ENCODE measurements around the gene FGF22.
"Not testable (repeated sequence)": the region's sequence is repeated elsewhere in the genome, so short reads cannot be mapped to it uniquely, and the experiment has no call there.

Gene FGF22

DNA sequence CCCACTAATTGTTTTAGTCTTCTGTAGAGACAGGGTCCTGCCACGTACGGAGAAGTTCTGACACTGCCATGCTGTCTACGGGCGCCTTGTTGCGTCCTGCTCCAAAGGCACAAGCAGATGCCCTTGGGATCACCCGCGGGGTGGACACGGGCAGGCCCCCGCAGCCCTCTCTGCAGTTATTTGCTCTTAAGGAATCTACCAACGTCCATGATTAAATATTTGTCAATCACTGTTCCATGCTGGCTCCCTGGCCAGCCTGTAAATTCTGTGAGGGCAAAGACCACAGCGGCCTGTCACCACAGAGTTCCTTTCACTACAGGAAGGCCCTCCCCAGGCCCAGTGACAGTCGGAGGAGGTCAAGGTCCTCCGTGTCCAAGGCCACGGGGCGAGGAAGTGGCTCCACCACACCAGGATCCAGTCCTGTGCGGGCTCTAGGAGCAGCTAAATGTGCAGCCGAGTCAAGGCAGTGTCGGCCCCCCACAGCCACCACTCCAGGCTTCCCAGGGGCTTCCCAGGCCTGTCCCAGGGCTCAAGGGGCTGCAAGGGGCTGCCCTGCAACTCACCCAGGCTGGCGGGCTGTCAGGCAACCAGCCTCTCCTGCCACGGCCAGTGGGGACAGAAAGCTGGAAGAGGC is 21.2 kb downstream of the FGF22 start:
- DNase-seq (ENCODE audit: low read depth) = no peak

DNA sequence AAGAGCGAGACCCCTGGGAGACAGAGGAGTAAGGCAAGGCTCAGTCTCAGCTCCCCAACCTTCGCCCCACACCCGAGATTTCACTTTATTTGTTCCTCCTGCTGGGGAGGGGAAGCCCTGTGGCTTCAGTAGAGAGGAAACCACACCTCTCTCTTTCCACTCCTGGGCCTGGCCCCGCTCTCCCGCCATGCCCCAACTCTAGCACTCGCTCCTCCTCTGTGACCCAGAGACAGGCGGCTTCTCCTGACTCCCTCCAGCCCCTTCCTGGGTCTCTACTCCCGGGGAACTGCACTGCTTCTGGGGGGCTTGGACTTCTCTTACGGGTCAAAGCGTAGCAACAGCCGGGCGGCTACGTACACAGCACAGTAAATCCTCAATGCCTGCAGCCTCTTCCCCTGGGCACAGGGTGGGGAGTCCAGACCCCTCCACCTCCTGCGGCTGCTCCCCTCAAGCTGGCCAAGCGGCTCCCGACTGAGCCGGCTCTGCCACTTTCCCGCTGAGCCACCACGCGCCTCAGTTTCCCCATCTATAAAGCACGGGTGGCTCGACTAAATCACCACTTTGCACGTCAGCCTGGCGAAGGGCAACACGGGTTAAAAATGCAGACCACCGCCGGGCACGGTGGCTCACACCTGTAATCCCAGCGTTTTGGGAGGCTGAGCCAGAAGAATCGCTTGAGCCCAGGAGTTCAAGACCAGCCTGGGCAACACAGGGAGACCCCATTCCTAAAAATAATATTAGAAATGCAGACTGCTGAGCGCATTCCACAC is 21.9 kb downstream of the FGF22 start:
- peak; percentile 49 for DNase-seq (ENCODE audit: low read depth)

DNA sequence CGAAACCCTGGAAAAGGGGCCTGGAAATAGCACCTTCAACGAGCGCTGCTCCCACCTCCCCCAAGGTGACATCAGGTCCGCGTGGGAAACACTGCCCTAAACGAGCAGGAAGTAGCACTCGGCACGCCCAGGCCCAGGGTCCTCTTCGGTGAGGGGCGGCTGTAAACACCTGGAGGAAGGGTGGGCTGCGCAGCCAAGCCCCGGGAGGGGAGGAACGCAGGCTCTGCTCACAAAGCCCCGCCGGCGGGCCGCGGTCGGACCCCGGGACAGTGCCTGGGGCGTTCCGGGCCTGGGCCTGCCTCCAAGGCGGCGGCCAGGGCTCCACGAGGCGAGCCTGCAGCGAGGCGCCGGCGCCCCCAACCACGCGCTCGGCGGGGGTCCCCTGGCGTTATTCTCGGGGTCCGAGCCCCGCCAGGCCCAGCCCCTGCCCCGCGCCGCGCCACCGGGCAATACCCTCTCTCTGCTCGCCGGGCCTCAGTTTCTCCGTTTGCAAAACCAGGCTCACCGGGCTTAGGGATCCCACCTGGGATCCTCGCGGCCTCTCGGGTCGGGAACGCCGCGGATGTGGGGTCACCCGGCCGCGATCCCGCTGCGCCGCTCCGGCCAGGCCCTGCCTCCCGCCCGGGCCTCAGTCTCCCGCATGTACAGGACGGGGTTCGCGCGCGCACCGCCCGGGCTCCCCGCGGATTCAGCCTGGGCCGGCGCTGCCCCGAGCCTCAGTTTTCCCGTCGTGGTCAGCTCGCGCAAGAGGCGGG is 22.7 kb downstream of the FGF22 start:
- peak; percentile 36 for DNase-seq (ENCODE audit: low read depth)

DNA sequence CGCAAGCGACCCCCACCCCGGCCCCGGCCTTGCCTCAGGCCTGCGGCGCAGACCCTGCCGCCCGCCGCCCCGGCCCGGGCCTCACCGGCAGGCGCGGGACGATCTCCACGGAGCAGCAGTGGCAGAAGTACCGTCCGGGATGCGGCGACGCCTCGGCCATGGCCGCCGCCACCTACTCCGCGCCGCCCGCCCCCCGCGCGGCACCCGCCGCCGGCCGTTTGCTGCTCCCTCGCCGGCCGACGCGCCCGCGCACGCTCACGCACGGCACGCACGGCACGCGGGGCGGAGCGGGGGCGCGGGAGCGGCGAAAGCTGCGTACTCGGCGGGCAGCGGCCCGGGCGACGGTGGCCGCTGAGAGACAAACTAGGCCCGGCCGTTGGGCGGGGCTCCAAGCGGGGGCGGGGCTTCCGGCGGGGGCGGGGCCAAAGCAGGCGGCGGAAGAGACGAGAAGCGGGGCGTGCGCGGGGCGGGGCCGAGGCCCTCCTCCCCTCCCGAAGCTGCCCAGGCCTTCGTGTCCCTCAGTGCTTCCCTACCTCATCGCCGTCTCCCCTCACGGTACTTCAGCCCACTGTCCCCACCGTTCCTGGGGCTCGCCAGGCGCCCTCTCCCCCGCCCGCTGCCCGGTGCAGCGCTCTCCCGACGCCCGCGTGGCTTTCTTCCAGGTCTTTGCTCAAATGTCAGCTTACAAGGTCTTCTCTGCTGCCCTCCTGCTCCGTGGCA is 23.4 kb downstream of the FGF22 start, which contains the start of gene RNF126:
RNF126 (minus strand) TSS at position 253 of the 720 bp plus-strand sequence; CDS start at position 160, 93 bp downstream.
- peak; percentile 93 for DNase-seq (ENCODE audit: low read depth)

GRCh38 chr19:663682-664117 is 24.0 kb downstream of the FGF22 start:
- no peak for DNase-seq (ENCODE audit: low read depth)

DNA sequence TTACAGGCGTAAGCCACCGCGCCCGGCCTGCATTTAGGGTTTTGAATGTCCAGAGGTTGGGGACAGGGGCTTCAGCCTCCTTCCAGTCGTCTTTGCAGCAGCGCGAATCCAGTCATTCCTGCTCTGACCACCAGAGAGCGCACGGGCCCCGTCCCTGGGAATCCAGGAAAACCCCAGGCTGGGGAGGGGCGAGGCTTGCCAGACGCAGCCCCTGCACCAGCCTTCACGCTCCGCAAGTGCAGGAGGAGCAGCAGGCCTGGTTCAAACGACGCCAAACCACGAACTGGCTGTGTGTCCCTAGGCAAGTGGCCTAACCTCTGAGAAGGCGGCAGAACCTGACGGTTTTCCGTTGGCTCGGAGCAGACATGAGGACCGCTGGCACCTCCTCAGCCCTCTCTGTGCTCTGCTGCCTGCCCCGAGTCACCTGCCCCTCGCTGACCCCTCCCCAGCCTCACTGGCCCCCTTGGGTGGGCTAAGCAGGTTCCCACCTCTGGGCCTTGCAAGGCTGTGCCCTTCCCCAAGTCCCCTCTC is 25.3 kb downstream of the FGF22 start:
- peak; percentile 66 for DNase-seq (ENCODE audit: low read depth)

DNA sequence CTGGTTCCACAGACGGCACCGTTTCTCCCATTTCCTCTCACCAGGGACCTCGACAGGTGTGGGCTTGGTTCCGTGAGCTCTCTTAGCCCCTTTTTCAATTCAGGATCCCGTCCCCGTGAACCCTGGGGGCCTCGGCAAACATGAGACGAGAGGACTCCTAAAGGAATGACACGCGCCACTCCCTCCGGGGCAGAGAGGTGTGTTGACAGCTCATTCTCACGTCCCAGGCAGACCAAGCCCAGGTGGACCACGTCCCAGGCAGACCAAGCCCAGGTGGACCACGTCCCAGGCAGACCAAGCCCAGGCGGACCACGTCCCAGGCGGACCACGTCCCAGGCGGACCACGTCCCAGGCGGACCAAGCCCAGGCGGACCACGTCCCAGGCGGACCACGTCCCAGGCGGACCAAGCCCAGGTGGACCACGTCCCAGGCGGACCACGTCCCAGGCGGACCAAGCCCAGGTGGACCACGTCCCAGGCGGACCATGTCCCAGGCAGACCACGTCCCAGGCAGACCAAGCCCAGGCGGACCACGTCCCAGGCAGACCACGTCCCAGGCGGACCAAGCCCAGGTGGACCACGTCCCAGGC is 27.4 kb downstream of the FGF22 start:
- DNase-seq (ENCODE audit: low read depth) = not testable (repeated sequence)

DNA sequence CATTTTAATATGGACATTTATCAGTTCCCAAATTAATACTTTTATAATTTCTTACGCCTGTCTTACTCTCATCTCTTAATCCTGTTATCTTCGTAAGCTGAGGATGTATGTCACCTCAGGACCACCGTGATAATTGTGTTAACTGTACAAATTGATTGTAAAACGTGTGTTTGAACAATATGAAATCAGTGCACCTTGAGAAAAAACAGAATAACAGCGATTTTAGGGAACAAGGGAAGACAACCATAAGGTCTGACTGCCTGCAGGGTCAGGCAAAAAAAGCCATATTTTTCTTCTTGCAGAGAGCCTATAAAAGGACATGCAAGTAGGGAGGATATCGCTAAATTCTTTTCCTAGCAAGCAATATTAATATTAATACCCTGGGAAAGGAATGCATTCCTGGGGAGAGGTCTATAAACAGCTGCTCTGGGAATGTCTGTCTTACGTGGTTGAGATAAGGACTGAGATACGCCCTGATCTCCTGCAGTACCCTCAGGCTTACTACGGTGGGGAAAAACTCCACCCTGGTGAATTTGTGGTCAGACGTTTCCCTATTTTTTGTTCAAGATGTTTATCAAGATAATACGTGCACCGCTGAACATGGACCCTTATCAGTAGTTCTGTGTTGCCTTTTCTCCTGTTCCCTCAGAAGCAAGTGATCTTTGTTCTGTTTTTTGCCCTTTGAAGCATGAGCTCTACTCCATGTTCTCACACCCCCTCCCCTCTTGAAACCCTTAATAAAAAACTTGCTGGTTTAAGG is 29.2 kb downstream of the FGF22 start:
- not testable (repeated sequence) for DNase-seq (ENCODE audit: low read depth)

GRCh38 chr19:670609-671075 is 31.0 kb downstream of the FGF22 start:
- no peak for DNase-seq (ENCODE audit: low read depth)

DNA sequence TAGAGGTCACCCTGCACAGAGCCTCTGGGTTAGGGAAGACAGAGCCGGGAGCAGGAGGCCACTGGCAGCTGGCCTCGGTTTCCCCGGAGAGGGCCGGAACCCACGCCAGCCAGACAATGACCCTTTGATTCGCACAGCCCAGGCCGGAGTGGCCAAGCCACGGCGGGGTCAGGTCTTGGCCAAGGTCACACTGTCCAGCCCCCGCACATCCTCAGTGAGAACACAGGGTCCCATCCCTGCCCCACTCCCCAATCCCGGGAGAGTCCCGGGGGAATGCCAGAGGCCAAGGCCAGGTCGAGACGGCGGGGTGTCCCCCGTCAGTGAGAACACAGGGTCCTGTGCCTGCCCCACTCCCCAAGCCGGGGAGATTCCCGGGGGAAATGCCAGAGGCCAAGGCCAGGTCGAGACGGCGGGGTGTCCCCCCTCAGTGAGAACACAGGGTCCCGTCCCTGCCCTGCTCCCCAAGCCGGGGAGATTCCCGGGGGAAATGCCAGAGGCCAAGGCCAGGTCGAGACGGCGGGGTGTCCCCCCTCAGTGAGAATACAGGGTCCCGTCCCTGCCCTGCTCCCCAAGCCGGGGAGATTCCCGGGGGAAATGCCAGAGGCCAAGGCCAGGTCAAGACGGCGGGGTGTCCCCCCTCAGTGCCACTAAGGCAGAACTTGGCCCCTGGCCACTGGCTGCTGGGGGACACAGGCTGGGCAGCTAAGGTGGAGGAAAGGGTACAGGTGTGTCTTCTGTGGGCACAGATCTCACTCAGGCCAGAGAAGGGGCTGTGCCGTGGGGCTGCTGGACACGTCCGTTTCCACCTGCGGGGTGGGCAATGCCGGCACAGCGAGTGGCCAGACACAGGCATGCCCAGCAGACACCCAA is 34.8 kb downstream of the FGF22 start:
- no peak for DNase-seq (ENCODE audit: low read depth)

DNA sequence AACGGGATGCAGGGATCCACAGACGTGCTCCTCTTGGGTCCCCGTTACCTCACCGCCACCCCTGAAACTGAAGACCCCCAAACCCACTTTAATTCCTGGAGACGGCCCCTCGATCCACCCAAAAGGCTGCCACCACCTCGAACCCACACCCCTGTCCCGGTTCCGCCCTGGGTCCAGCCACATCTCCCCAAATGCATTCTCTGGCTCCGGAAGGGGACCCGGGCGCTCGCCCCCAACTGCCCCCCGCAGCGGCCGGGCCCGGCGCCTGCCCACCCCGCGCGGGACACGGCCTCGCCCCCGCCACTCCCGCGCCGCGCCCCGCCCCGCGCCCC is 36.3 kb downstream of the FGF22 start:
- no peak for DNase-seq (ENCODE audit: low read depth)

GRCh38 chr19:676339-677105 is 36.8 kb downstream of the FGF22 start, which contains the start of gene FSTL3:
Gene FSTL3 (plus strand): TSS chr19:676392. CDS start chr19:676424, 32 bp downstream.
- DNase-seq (ENCODE audit: low read depth) = no peak

DNA sequence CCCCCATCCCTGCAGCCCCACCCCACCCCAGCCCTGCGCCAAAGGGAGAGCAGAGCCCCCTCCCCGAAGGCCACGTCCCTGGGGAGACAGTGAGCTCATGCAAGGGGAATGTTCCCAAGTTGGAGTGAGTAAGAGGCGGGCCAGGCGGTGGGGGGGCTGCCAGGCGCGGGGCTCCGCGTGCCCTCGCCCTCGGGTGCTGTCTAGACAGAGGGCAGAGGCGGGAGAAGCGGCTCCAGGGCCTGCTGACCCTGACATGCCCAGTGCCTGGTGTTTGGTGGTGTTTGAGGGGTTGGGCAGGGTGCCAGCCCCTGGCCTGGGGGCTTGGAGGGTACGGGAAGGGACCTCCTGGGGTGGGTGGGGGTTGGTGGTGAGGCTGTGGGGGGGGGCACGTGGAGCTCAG is 37.5 kb downstream of the FGF22 start:
- DNase-seq (ENCODE audit: low read depth) = no peak

DNA sequence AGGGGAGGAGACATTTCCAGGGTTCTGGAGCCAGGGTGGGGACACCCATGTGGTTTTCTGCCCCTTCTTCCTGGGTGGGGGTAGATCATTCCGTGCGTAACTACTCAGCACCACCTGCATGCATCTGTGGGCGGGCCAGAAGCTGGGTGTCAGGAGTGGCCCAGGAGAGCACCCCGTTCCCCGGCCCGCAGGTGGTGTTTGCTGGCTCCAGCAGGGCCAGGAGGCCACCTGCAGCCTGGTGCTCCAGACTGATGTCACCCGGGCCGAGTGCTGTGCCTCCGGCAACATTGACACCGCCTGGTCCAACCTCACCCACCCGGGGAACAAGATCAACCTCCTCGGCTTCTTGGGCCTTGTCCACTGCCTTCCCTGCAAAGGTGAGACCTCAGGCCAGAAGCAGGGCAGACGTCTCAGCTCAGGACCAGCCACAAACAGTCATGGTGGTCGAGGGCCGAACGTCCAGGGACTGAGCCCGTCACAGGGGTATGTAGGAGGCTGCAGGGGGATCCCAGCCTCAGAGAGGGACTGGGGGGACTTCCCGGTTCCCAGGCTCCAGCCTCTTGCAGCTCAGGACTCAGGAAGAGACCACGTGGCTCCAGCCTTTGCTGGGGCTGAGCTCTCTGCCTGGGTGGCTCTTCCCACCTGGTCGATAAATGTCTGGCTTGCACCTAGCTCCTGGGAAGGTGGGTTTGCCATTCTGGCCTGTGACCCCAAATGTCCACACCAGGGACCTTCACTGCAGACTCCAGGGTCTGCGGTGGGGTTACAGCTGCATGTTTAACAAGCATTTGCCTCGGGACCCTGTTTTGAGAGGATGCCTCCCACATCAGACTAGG is 38.1 kb downstream of the FGF22 start:
- DNase-seq (ENCODE audit: low read depth) = no peak

DNA sequence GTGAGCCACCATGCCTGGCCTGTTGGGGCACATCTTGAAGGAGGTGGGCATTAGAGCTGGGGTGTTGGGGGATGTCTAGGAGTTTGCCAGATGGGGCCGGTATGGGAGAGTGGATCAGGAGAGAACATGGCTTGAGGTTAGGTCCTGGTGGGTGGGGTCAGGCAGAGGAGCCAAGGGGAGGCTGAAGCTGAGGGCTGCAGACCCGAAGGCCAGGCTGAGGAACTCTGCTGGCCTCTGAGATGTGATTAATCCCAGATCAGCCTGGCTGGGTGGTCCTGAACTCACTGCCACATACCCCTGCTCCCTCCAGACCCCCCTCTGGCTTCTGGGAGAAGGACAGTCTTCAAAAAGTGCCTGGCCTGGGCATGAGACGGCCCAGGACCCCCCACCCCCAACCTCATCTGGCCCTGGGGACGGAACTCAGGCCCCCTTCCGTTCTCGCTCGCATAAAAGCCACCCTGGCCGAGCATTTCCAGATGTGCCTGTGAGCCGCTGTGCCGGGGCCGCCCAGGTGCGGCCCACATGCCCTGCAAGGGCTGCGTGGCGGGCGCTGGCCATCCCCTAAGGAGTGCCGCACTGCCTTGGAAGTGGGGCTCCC is 39.2 kb downstream of the FGF22 start:
- no peak for DNase-seq (ENCODE audit: low read depth)

DNA sequence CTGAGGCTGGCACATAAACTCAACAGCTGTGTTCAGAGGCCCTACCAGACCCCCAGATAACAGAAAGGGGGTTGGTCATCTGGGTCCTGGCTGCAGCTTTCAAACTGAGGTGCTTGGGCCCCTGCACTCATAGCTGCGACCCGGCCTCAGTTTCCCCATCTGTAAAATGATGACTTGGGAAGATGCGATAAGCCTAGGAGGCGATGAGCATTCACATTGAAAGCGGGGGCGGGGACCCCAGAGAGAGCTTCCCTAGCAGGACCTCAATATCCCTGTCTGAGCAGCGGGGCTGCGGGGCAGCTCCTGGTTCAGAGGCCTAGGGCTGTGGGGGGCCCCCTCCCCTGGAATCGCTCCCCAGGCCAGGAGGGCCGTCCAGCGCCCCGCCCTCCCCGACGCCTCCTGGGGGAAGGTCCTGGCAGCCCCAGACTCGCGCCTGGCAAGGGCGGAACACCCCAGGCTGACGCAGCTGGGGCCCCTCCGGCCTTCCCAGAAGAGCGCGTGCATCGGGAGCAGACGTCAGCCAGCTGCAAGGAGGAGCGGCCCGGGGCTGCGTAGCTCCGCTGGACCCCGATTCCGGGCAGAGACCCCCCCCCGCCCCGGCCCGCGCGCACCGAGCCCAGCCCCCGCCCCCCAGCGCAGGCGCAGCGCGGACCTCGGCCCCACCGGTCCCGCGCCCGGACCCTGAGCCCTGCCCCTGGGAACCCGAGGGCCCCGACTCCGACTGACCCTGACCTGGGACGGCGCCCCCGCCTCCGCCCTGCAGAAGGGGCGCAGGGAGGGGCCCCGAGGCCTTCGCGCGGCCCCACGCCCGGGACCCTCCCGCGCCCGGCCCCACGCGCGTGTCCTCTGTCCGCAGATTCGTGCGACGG is 40.0 kb downstream of the FGF22 start:
- DNase-seq (ENCODE audit: low read depth) = no peak

All from stimulated activated CD8-positive, alpha-beta memory T cell treated with anti-CD3 and anti-CD28 coated beads, Interleukin-15, amount 100 ng/mL, for 1 hour (primary cell).